Mesenchymal stem cell (in vitro differentiated cells and primary cell): ENCODE data around the gene PEG3.

Source experiments
- DNase-seq: peaks from one replicate; pipeline ENCODE4 v3.0.0-alpha.2; 2013
- H2AFZ ChIP-seq: one replicate; pipeline ENCODE4 v1.6.1; 2013; ENCODE audit warnings: low read depth, mild to moderate bottlenecking, control low read depth, inconsistent platforms, low read length, moderate library complexity
- H2AK5ac ChIP-seq: 2 replicates; pipeline ENCODE4 v1.6.1; 2013; ENCODE audit warnings: low read length, moderate library complexity, mild to moderate bottlenecking, inconsistent platforms; ENCODE audit not compliant: severe bottlenecking
- H2BK120ac ChIP-seq: one replicate; pipeline ENCODE4 v1.6.1; 2013; ENCODE audit warnings: low read depth, mild to moderate bottlenecking, inconsistent platforms, low read length, moderate library complexity
- H2BK12ac ChIP-seq, 2 experiments: one replicate each; pipeline ENCODE4 v1.6.1; 2013; ENCODE audit warnings: inconsistent platforms in 2 of 2, low read length in 2 of 2, mild to moderate bottlenecking in 2 of 2, moderate library complexity in 2 of 2, control low read depth in 1 of 2
- H2BK15ac ChIP-seq: one replicate; pipeline ENCODE4 v1.6.1; 2013; ENCODE audit warnings: mild to moderate bottlenecking, low read depth, inconsistent platforms; ENCODE audit not compliant: poor library complexity, severe bottlenecking
- H2BK5ac ChIP-seq: 2 replicates; pipeline ENCODE4 v1.6.1; 2013; ENCODE audit warnings: low read depth, mild to moderate bottlenecking, low read length, control low read depth, inconsistent platforms; ENCODE audit not compliant: poor library complexity, severe bottlenecking
- H3K14ac ChIP-seq, 2 experiments: one replicate each; pipeline ENCODE4 v1.6.1; 2013; ENCODE audit warnings: inconsistent platforms in 2 of 2, low read length in 2 of 2, control low read depth in 1 of 2, mild to moderate bottlenecking in 1 of 2, moderate library complexity in 1 of 2
- H3K18ac ChIP-seq, 2 experiments: one replicate each; pipeline ENCODE4 v1.6.1; 2013; ENCODE audit warnings: inconsistent platforms in 2 of 2, low read length in 2 of 2, control low read depth in 1 of 2, low read depth in 1 of 2, mild to moderate bottlenecking in 1 of 2
- H3K23ac ChIP-seq, 2 experiments: one replicate each; pipeline ENCODE4 v1.6.1; 2013; ENCODE audit warnings: inconsistent platforms in 2 of 2, low read length in 2 of 2, mild to moderate bottlenecking in 2 of 2, moderate library complexity in 2 of 2, control low read depth in 1 of 2
- H3K27ac ChIP-seq: 2 replicates; pipeline ENCODE4 v1.5.1; 2013; ENCODE audit warnings: mild to moderate bottlenecking, moderate library complexity, low read length, control low read depth, inconsistent platforms; ENCODE audit not compliant: poor library complexity, severe bottlenecking
- H3K27me3 ChIP-seq, 2 experiments: 2 replicates each; pipeline versions ENCODE4 v1.6.1 to v1.7.0; 2013; ENCODE audit warnings: low read length in 2 of 2, mild to moderate bottlenecking in 2 of 2, moderate library complexity in 2 of 2, control low read depth in 1 of 2, inconsistent platforms in 1 of 2; ENCODE audit not compliant: control insufficient read depth in 1 of 2, insufficient read depth in 1 of 2
- H3K36me3 ChIP-seq, 2 experiments: 2 replicates each; pipeline versions ENCODE4 v1.6.1 to v1.7.0; 2013; ENCODE audit warnings: low read length in 2 of 2, control low read depth in 1 of 2, inconsistent platforms in 1 of 2, low read depth in 1 of 2, mild to moderate bottlenecking in 1 of 2; ENCODE audit not compliant: insufficient read depth in 2 of 2, control insufficient read depth in 1 of 2
- H3K4ac ChIP-seq, 2 experiments: one replicate each; pipeline ENCODE4 v1.6.1; 2013; ENCODE audit warnings: inconsistent platforms in 2 of 2, low read length in 2 of 2, mild to moderate bottlenecking in 2 of 2, moderate library complexity in 2 of 2, control low read depth in 1 of 2, low read depth in 1 of 2
- H3K4me1 ChIP-seq: 2 replicates; pipeline ENCODE4 v1.6.1; 2013; ENCODE audit warnings: low read depth, low read length, control low read depth; ENCODE audit not compliant: control insufficient read depth, insufficient read depth
- H3K4me2 ChIP-seq: 2 replicates; pipeline ENCODE4 v1.6.1; 2013; ENCODE audit warnings: low read length, mild to moderate bottlenecking, inconsistent platforms; ENCODE audit not compliant: poor library complexity, severe bottlenecking
- H3K4me3 ChIP-seq, 2 experiments: 2 replicates each; pipeline versions ENCODE4 v1.5.1 to v1.7.0; 2013; ENCODE audit warnings: low read length in 2 of 2, mild to moderate bottlenecking in 2 of 2, control low read depth in 1 of 2, low read depth in 1 of 2; ENCODE audit not compliant: insufficient read depth in 1 of 2
- H3K79me1 ChIP-seq: replicated peaks from 2 replicates; pipeline ENCODE4 v1.6.1; 2013; ENCODE audit warnings: mild to moderate bottlenecking, control low read depth, low read length, inconsistent platforms; ENCODE audit not compliant: poor library complexity, severe bottlenecking
- H3K9ac ChIP-seq: 2 replicates; pipeline ENCODE4 v1.7.0; 2013; ENCODE audit warnings: mild to moderate bottlenecking, low read length, moderate library complexity
- H3K9me3 ChIP-seq: 2 replicates; pipeline ENCODE4 v1.7.0; 2013; ENCODE audit warnings: mild to moderate bottlenecking, low read length; ENCODE audit not compliant: control insufficient read depth
- H4K8ac ChIP-seq: one replicate; pipeline ENCODE4 v1.6.1; 2013; ENCODE audit warnings: inconsistent platforms, mild to moderate bottlenecking, low read length, moderate library complexity
- H4K91ac ChIP-seq: one replicate; pipeline ENCODE4 v1.6.1; 2013; ENCODE audit warnings: mild to moderate bottlenecking, low read length, inconsistent platforms
- WGBS: methylation state at CpG from one replicate; pipeline ENCODE4 v1.1.7; 2013; ENCODE audit warnings: mixed read lengths; 5-methylcytosine and 5-hydroxymethylcytosine counted together

The PEG3 gene

DNA sequence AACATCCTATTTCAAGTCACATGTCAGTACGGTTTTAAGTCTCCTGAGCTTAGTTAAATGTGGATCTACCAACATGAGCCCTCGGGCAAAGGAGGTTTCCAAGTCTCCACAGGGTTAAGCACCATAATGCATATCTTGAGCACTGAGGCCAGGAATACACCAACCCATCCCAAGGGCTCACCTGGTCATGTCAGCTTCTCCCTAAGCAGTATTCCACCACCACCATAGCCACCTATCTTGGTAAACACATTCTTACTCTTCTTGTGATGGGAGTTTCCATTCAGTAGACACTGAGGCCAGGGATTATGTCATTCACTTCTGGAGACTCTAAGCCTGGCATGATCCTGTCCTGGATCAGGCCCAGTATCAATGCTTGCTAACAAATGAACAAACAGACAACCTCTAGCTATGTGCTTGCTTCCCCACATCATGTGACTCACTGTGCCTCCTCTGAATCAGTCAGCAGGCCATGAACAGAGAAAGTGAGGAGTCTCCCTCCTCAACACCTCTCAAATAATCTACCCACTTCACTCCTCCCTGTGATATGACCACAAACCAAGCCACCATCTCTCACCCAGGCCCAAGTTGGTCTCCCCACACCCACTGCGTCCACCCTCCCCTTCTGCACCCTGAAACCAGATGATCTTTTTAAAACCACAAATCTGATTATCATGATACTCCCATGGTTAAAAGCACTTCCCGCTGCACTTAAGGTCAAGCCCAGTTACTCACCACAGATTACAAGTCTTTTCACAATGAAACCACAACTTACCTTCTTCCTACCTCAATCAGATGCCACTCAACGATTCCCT is 5.8 kb downstream of the PEG3 start:
- Histone ChIP-seq H3K79me1 (no peaks in the 10 kb centered on the region), H3K36me3 (no peaks in the 10 kb centered on the region), H3K4me1 (no peaks in the 10 kb centered on the region), H2AK5ac (no peak overlapping the region), H2BK5ac (no peak overlapping the region), H3K27ac (no peak overlapping the region), H3K18ac (no peak overlapping the region), H3K4me3 (no peak overlapping the region), H3K23ac (no peak overlapping the region), H2BK120ac (no peak overlapping the region), H3K4me2 (no peak overlapping the region), H3K4ac (no peak overlapping the region), H4K91ac (no peak overlapping the region), H3K27me3 (no peaks in the 10 kb centered on the region), H3K14ac (no peak overlapping the region), H3K9ac (no peak overlapping the region), H3K9me3 (peaks cover 9% of the 10 kb centered on the region), H2BK15ac (no peak overlapping the region), H2AFZ (no peak overlapping the region), H4K8ac (no peak overlapping the region), H2BK12ac (no peak overlapping the region)
- 28% methylated on average over 5 of the region's 5 CpGs for WGBS
- no peak for DNase-seq

DNA sequence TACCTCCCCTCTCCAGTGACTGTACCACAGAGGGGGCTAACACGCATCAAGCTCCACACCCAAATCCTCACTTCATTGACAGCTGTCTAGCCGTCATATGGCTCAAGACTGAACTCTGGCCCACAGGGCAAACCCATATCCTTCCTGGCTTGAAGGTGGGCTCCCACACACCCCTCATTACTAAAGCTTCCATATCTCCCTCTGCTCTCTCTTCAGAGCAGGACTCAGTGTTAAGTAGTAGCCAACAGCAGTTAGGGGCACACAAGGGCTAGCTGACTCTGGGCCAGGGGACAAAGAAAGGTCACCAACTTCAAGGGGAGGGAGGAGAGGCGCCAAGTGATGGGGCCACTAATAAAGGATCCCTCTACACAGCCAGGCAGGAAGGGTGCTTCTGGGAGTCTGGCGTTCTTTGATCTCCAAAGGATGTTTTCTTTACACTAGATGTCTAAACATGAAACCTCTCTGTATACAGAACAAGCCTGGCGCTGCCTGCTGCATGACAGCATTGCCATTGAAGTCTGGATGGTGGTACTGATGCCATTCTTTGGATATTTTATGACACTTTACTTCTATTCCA is 8.1 kb downstream of the PEG3 start:
- no peak overlapping the region for H3K4me2 ChIP-seq
- H3K4me1 ChIP-seq: no peaks in the 10 kb centered on the region
- H3K79me1 ChIP-seq: no peaks in the 10 kb centered on the region
- no peak overlapping the region for H3K27ac ChIP-seq
- no peak overlapping the region for H3K4ac ChIP-seq
- H3K14ac ChIP-seq: no peak overlapping the region
- peaks cover 9% of the 10 kb centered on the region for H3K9me3 ChIP-seq
- H2BK15ac ChIP-seq: no peak overlapping the region
- no peak overlapping the region for H3K23ac ChIP-seq
- H3K27me3 ChIP-seq: no peaks in the 10 kb centered on the region
- H4K91ac ChIP-seq: no peak overlapping the region
- no peak overlapping the region for H2BK12ac ChIP-seq
- H3K9ac ChIP-seq: no peak overlapping the region
- no peaks in the 10 kb centered on the region for H3K36me3 ChIP-seq
- no peak overlapping the region for H2BK120ac ChIP-seq
- 64% methylated on average over 3 of the region's 5 CpGs for WGBS
- no peak overlapping the region for H3K4me3 ChIP-seq
- no peak overlapping the region for H4K8ac ChIP-seq
- no peak overlapping the region for H2AFZ ChIP-seq
- no peak overlapping the region for H3K18ac ChIP-seq
- no peak for DNase-seq
- no peak overlapping the region for H2BK5ac ChIP-seq
- no peak overlapping the region for H2AK5ac ChIP-seq

DNA sequence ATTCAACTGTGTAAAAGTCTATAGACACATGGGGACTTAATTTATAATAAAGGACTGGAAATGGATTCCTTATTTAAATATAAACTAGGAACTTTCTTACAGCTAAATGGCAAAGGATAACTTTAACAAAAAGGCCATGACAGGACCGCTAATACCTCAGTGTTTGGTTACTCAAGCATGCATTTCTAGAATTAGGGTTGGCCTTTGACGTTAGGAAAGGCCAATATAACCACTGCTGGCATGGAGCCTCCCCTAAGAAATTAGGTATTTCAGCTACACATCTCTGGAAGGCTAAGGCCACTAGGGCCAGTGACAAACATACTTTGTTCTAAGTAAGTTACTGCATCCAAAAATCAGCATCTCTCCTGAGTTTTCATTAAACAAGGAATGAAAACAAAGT is 9.3 kb downstream of the PEG3 start:
- Histone ChIP-seq H3K4me3 (no peak overlapping the region), H3K9me3 (peaks cover 9% of the 10 kb centered on the region), H3K4ac (no peak overlapping the region), H3K36me3 (no peaks in the 10 kb centered on the region), H3K27ac (no peak overlapping the region), H3K4me1 (no peaks in the 10 kb centered on the region), H3K18ac (no peak overlapping the region), H2BK15ac (no peak overlapping the region), H3K14ac (no peak overlapping the region), H2BK5ac (no peak overlapping the region), H3K4me2 (no peak overlapping the region), H3K23ac (no peak overlapping the region), H3K79me1 (no peaks in the 10 kb centered on the region), H4K91ac (no peak overlapping the region), H3K27me3 (no peaks in the 10 kb centered on the region), H2BK120ac (no peak overlapping the region), H2BK12ac (no peak overlapping the region), H3K9ac (no peak overlapping the region), H2AFZ (no peak overlapping the region), H4K8ac (no peak overlapping the region), H2AK5ac (no peak overlapping the region)
- 14% methylated on average over 2 of the region's 2 CpGs for WGBS
- no peak for DNase-seq

DNA sequence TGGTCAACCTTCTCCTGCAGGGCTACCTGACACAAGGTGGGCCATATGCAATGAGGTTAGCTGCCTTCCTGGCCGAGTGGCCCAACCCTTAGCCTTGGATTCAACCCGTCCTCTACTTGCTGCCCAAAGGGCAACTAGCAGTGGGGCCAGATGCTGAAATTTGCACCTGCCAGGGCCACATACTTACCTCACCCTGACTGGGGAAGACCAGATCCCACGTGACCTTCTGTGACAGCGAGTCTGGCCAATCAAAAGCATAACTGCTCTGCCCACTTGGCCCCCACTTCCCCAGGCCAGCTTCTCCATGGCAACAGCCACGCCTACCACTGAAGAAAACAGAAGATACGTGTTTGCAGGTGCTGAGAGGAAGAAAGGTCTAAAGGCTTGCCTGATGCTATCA is 10.9 kb downstream of the PEG3 start:
- H2BK15ac ChIP-seq: no peak overlapping the region
- H3K4ac ChIP-seq: no peak overlapping the region
- H2BK120ac ChIP-seq: no peak overlapping the region
- no peak overlapping the region for H3K14ac ChIP-seq
- no peak overlapping the region for H3K4me2 ChIP-seq
- no peak overlapping the region for H4K8ac ChIP-seq
- no peak overlapping the region for H3K23ac ChIP-seq
- no peak overlapping the region for H4K91ac ChIP-seq
- H2BK12ac ChIP-seq: no peak overlapping the region
- no peak overlapping the region for H3K18ac ChIP-seq
- no peaks in the 10 kb centered on the region for H3K79me1 ChIP-seq
- H2AK5ac ChIP-seq: no peak overlapping the region
- H2AFZ ChIP-seq: no peak overlapping the region
- H3K4me3 ChIP-seq: peak overlapping the region in 1 of 2 experiments; percentile 33
- 32% methylated on average over 5 of the region's 6 CpGs for WGBS
- H2BK5ac ChIP-seq: no peak overlapping the region
- H3K36me3 ChIP-seq: no peaks in the 10 kb centered on the region
- H3K9ac ChIP-seq: no peak overlapping the region
- H3K27ac ChIP-seq: no peak overlapping the region
- no peaks in the 10 kb centered on the region for H3K27me3 ChIP-seq
- DNase-seq: no peak
- H3K9me3 ChIP-seq: peaks cover 12% of the 10 kb centered on the region
- H3K4me1 ChIP-seq: no peaks in the 10 kb centered on the region
